ENCODE results near the gene SLC45A1.

The SLC45A1 gene

GRCh38 chr1:8335246-8335645 is 17.3 kb downstream of the SLC45A1 start:
- no peak for DNase-seq (ENCODE audit: low read depth in 2 of 2)

GRCh38 chr1:8337776-8338525 is 20.0 kb downstream of the SLC45A1 start:
- no peak for DNase-seq (ENCODE audit: low read depth in 2 of 2)

GRCh38 chr1:8338526-8339202 is 20.8 kb downstream of the SLC45A1 start:
- no peak for DNase-seq (ENCODE audit: low read depth in 2 of 2)

GRCh38 chr1:8339203-8339600 is 21.3 kb downstream of the SLC45A1 start:
- DNase-seq (ENCODE audit: low read depth in 2 of 2) = no peak

- DNase-seq (ENCODE audit: low read depth in 2 of 2) = no peak
These were observed 22.5 kb downstream of the SLC45A1 start for GRCh38 chr1:8340448-8340847.

GRCh38 chr1:8342325-8342724 is 24.4 kb downstream of the SLC45A1 start:
- no peak for DNase-seq (ENCODE audit: low read depth in 2 of 2)

GRCh38 chr1:8343044-8343443 is 25.1 kb downstream of the SLC45A1 start:
- DNase-seq (ENCODE audit: low read depth in 2 of 2) = no peak

GRCh38 chr1:8343464-8344001 is 25.6 kb downstream of the SLC45A1 start:
- no peak for DNase-seq (ENCODE audit: low read depth in 2 of 2)

GRCh38 chr1:8344893-8345507 is 27.1 kb downstream of the SLC45A1 start:
- no peak for DNase-seq (ENCODE audit: low read depth in 2 of 2)

- DNase-seq (ENCODE audit: low read depth in 2 of 2) = no peak
These were observed 27.9 kb downstream of the SLC45A1 start for GRCh38 chr1:8345621-8346415.

- no peak for DNase-seq (ENCODE audit: low read depth in 2 of 2)
These were observed 29.7 kb downstream of the SLC45A1 start for GRCh38 chr1:8347635-8348034.

GRCh38 chr1:8348047-8348776 is 30.3 kb downstream of the SLC45A1 start:
- DNase-seq (ENCODE audit: low read depth in 2 of 2) = no peak

GRCh38 chr1:8348777-8349472 is 31.0 kb downstream of the SLC45A1 start:
- peak; percentile 57 to 62 for DNase-seq (ENCODE audit: low read depth in 2 of 2)

- DNase-seq (ENCODE audit: low read depth in 2 of 2) = no peak
These were observed 31.6 kb downstream of the SLC45A1 start for GRCh38 chr1:8349473-8349865.

- DNase-seq (ENCODE audit: low read depth in 2 of 2) = no peak
These were observed 32.0 kb downstream of the SLC45A1 start for GRCh38 chr1:8349961-8350360.

GRCh38 chr1:8350914-8351684 is 33.2 kb downstream of the SLC45A1 start:
- DNase-seq (ENCODE audit: low read depth in 2 of 2) = no peak

- no peak for DNase-seq (ENCODE audit: low read depth in 2 of 2)
These were observed 34.0 kb downstream of the SLC45A1 start for GRCh38 chr1:8351693-8352470.

- DNase-seq (ENCODE audit: low read depth in 2 of 2) = no peak
These were observed 34.5 kb downstream of the SLC45A1 start for GRCh38 chr1:8352471-8352845.
